HG02870 (cell line): ENCODE data around the gene SHC3.

Experiments
- ATAC-seq: cut with Tn5 transposase; IDR thresholded peaks from one replicate; pipeline ENCODE4 v1.9.1; 2021; ENCODE audit warnings: mild to moderate bottlenecking, moderate library complexity; ENCODE audit not compliant: unreplicated experiment

The SHC3 gene

DNA sequence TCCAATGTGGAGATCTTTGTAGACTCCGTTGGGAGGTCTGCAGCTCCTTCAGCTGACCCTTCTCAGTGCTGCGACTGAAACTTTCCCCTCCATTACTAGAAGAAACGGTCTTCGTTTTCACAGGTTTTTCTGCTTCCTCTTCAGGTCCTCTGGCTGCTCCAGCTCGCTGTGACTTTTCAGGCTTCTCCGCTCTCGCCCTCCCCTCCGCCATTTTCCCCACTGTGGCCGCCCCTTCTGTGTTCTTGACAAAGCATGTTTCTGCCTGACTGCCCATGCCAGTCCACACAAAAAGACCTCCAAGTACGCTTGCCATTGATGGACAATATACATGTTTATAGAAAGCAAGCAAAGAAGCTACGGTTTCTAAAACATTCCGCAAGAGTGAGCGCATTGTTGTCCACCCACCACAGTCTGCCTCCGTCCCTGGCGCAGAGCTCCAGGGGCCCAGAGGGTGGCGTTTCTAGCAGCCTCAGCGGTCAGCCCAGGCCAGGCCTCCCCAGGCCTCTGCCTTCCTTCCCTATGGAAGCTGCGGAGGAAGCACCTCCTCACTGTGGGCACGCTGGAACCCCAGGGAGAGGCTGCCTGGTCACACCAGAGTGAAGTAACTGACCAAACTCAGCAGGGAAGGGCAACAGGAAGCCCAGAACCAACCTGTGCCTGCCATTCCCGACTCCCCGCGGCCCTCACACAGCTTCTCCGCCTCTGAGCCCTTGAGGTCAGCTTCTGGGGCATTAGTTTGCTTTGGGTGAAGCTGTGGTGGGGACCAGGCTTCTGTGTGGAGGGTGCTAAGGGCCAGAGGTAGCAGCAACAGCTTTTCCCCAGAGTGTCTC, 207.3 kb downstream of the SHC3 start:
- no peak for ATAC-seq

DNA sequence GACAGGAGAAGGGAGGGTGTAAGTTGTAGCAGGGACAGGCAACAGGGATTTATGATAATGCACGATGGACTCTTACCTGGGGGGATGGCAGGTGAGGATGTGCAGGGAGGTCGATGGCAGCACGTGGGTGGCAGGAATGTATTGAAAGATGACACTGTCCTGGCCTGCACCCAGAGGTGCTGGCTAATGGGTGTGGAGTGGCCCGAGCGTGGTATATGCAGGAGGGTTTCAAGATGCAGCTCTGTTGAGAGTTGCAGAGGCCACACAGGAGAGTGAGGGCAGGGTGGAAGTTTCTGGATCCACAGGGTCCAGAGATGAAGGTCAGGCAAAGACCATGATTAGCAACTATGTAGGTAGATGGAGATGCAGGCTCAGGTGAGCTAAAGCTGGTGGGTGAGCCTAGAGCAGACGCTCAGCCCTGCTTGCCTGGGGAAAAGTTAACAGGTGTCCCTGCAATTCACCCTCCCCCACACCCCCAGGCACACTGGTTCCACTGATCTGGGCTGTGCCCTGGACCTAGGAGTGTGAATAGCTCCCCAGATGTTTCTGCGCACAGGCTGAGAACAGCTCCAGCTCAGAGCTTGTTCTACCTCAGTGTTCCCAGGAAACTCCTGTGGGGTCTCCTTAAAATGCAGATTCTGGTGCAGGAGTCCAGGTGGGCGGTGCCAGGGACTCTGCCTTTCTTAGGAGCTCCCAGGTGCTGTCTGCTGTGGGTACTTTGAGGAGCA, 208.8 kb downstream of the SHC3 start:
- ATAC-seq, result no peak

DNA sequence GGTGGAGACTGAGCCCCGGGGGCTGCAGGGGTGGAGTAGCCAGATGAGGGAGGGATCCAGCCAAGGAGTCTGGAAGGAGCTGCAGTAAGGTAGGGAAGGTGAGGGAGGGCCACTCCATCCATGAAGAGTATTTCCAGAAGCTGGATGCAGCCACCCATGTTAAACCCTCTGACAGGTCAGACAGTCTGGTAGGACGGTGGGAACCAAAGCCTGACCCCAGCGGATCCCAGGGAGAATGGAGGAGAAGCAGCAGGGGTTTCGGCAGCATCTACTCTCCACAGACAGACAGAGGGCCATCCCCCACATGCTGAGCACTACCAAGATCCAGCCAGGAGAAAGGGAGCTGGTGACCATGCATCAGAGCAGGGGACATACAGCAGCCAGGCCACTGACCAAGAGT, 209.8 kb downstream of the SHC3 start:
- ATAC-seq, result no peak

DNA sequence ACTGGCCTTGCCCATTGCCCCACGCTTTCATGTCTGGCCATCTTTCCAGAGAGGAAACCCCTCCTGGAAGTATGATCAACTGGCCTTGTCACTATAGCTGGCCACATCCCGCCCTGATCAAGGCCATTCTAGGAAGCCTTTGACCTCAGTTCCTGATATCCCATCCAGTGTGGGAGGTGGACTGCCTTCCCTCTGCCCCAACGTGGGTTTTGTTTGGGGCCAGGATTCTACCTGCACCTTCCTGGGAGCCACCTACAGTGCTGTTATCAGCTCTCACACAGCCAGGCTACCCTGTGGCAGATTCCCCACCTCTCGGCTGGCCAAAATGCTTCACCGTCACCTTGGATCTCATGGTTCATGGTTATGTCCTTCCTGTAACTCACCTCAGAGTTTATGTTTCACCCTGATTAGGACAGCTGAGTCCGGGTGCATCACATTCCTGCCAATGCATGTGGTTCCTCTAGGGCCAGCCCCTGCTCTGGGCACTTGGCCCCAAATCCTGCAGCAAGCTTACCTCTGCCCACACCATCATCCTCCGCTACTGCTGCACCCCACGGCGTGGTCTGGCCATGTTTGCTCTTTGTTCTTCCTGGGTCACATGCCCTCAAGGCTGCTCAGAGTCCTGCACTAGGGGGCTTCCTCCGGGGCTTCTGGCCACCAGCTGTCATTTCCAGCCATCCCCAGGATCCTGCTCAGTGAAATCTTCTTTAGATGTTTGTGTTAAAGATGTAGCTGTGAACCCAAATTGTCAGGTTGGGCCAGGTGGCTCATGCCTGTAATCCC, 211.5 kb downstream of the SHC3 start:
- no peak for ATAC-seq

DNA sequence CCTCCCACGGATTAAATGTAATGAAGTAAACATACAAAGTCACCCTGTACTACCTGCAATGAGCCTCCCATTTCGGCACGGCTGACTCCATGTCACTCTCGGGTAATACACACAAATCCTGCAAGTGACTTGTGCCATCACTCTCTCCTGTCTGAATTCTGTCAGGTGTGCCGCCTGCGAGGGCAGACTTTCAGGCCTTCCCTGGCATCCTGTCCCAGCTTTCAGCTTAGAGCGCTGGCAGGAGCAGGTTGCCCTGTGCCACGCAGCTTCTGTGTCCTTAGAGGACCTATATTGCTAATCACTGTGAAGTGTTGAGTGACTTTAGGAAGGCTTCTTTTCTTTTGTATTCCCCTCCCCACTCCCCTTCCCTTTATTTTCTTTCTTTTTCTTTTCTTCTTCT, 213.1 kb downstream of the SHC3 start:
- ATAC-seq, result no peak

DNA sequence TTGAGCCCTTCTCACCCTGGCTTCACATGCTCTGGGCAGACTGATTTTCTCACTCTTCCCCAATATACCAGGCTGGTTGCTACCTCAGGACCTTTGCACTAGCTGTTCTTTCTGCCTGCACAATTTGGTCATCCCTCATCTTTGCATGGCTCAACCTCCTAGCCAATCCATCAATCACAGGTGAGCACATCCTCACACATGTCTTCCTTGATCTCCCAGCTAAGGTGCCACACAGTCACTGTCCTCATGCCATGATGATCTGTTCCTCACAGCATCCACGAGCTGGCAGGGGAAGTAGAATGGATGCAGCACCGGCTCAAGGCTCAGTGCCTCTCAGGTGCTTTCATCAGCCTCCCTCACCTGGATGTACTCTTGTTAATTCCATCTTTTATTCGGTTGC, 218.0 kb downstream of the SHC3 start:
- ATAC-seq, result no peak

DNA sequence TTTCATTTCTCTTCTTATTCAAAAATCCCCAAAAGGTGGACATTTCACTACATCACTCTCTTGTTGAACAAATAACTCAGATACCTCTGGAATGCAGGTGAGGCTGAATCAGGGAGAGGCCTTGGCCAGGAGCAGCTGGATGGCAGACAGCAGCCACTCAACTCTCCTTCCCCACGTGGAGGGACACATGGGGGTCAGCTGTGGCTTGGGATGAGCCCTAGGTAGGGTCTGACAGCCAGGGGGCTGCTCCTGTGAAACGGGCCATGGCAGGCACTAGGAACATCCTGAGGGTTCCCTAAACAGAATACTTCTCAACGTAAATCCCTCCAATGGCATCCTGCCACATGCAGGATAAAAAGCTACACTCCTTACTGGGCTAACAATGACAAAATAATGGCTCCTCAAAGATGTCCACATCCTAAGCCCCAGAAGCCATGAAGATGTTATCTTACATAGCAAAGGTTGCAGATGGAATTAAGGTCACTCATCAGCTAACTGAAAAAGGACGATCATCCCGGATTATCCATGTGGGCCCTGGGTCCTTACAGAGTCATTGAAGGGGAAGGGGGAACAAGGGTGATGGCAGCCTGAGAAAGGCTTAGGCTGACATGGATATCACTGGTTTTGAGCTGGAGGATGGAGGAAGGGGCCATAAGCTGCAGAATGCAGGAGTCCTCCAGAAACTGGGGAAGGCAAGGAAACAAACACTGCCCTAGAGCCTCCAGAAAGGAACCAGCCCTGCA, 218.7 kb downstream of the SHC3 start:
- no peak for ATAC-seq

DNA sequence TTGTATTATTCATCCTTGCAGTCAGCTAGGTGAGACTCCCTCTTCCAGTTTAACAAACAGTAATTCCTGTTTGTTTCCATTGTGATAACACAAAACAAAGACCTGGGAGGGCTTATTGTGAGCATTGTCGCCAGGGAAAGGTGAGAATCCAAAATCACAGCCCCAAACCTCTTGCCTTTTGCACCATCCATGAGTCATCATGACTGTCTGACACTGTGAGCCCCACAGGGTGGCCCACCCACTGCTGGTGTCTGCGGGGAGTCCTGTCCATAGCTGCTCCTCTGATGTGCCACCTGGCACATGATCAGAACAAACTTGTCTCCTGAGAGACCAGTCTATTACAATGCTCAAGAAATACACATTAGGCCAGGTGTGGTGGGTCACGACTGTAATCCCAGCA, 221.1 kb downstream of the SHC3 start:
- ATAC-seq, result no peak
